ENCODE results near the gene F5.
"Not testable (repeated sequence)": the region's sequence is repeated elsewhere in the genome, so short reads cannot be mapped to it uniquely, and the experiment has no call there.

The F5 gene

DNA sequence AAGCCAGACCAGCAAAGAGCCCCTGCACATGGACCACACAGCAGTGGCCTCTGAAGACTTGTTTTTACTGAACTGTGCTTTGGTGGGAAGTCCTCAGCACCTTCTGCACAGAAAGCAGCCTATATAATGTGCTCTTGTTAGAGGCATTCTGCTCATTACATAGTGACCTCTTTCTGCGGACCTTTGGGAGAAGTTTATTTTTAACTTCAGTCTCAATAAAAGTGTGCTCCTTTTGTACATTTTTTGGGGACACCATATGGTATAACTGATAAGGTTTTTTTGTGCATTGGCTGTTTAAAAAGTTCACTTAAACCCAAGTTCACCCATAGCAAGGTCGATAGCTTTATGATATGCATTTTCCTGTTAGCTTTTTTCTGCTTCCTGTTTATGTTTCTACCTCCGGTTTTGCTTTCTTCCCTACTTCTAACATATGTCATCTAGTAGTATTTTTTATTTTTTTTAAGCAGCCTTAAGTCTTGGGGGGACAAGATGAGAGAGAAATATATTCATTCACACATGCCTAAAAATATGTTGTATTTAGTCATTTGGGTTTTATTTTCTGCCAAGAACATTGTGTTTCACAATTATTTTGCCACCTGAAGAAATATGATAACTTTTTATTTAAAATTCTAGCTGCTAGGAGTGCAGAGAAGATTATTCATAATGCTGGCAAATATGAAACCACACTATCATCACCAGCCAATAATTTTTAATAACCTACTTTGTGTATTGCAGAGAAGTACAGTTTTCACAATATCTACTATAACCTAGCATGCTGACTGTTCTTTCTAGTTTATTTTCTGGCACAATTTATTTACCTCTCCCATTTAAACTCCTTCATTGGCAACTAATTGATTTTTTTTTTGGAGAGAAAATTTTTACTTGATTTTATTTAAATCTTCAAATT, 77.6 kb downstream of the F5 start:
- no peak for DNase-seq

DNA sequence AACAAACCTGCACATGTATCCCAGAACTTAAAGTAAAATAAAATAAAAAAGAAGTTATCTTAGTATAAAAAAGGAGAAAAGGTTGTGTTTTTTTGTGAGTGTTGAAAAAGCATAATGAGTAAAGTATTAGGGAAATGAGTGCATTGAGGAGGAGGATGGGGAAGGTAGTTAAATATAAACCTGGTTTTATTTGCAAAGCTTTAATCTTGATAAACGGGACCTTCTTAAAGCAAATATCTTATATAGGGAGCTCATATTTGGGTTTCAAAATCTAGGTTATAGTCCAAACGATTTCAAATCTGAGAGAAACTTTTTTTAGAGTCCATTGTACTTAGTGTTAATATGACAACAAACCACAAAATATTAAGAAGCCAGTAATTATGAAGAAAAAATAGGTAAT, 78.9 kb downstream of the F5 start:
- no peak for DNase-seq

DNA sequence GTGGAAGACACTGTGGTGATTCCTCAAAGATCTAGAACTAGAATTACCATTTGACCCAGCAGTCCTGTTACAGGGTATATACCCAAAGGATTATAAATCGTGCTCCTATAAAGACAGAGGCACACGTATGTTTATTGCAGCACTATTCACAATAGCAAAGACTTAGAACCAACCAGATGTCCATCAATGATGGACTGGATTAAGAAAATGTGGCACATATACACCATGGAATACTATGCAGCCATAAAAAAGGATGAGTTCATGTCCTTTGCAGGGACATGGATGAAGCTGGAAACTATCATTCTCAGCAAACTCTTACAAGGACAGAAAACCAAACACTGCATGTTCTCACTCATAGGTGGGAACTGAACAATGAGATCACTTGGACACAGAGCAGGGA, 82.7 kb downstream of the F5 start:
- DNase-seq, result not testable (repeated sequence)

DNA sequence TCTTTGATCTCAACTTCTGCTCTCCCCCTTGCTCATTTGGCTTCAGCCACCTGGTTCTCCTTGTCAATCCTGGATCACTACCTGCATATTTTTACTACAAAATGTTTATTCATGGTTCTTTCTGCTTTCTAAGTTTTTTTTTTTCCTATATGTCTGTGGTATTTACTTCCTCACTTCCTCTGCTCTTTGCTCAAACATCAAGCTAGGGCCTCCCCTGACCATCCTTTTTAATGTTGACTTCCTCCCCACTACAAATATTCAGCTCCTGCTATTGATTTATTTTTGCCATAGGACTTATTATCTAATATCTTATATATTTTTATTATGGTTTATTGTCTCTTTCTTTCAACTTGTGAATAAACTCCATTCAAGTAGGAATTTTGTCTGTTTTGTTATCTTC, 86.5 kb downstream of the F5 start:
- no peak for DNase-seq

DNA sequence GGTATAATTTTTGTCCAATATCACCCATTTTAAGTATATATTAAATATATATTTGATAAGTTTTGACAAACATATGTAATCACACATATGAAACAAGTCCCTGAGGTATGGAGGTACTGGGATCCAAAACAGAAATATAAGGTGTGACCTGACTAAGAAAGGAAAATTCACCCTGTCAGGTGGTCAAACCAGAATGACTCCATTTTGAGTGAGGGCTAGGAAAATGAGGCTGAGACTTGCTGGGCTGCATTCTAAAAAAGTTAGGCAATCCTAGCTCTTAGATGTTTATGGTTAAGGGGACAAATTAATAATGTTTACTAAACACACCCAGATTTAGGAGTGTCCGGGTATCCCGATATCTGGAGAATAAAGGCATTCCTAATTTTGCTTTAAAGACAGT, 89.0 kb downstream of the F5 start:
- no peak for DNase-seq

DNA sequence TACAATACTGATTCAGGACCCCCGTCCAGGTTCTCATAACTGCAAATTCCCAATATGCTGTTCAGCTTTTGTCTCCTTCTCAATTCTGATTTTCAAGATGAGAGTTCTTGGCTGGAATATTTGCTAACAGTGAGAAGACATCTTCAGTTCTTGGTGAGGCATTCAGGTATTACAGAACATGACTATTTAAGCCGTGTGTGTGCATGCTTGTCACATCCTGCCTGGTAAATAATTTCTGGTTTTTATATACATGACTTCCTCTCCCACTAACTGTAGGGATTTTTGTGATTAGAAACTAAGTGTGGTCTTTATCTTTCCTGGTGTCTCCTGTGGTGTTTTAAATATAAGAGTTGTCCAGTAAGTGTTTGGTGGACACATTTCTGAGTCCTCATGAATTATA, 90.4 kb downstream of the F5 start:
- DNase-seq, result no peak

DNA sequence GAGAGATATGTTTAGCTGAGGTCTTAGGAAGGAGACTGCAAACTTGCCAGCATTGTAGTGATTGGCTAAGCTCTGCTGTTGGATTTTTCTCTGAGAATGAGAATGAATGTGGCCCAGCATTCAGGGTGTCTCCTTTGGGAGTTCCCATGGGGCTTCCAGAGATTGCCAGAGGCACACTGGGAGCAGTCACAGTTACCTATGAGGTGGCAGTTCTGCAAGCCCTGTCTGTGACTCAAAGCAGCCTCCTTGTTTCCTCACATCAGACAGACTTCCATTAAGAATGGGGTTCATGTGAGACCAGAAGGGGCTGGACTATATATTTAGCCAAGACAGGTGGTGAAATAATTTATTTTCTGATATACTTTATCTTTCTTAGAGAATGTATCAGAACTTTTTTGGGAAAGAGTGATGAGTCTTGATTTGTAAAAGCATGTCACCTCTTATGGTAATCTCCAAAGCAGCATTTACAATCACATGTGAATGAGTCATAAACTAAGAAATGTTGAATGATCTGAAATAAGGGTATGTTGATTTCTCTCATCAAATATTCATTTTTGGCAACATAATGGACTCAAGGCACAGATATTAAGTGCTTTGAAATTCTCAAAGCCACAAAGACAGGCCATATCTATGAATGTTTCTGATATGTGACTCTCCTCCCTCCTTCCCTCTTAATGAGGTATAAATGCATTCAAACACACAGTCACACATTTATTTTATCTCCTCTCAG, 91.1 kb downstream of the F5 start:
- no peak for DNase-seq

DNA sequence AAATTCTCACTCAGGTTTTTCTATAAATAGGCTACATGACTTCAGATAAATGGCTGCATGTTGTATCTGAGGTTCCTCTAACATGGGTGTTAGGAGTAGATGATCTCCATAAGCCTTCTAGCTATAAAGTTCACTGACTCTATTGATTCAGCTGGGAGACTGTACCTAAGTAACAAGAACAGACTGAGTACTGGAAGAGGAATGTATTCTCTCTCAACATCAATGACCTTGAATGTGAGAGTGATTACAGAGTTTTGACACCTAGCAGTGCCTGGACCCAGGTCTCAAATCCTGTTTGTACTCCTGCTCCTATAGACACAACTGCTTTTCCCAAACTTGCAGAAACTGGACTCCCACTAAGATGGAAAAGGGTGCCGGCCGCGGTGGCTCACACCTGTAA, 91.9 kb downstream of the F5 start:
- no peak for DNase-seq

DNA sequence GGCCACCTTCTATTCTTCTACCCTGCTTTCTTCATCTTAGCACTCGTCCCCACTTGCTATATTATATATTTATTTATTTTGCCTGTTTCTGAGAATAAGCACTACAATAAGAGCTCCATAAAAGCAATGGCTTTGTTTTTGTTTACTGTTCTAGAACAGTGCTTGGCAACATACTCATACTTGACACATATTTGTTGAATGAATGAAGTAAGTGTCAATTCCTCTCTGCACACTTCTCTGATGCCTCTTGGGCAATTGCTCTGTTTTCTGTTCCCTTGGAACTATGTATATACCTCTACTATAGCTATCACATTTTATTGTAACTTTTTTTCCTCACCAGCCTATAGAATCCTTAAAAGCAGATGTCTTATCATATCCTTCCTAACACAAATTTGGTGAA, 93.0 kb downstream of the F5 start:
- DNase-seq, result no peak

DNA sequence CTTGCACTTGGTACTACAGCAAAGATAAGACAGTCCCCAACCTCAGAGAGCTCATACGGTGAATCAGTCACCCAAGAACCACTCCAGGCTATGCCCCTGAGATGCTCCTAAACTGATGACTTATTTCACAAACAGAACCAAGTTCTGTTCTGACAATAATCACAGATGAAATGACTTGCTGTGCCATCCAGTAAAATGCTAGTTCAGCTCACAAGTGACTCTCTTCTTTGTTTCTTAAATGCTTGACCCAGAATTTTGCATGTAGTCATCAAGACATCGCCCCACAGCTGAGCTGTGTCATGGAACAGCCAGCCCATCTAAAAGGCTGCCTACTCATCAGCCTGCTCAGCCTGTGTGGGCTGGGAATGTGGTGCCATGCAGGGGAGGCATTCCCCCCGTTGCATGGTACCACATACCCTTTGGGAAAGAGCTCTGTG, 94.4 kb downstream of the F5 start:
- no peak for DNase-seq

DNA sequence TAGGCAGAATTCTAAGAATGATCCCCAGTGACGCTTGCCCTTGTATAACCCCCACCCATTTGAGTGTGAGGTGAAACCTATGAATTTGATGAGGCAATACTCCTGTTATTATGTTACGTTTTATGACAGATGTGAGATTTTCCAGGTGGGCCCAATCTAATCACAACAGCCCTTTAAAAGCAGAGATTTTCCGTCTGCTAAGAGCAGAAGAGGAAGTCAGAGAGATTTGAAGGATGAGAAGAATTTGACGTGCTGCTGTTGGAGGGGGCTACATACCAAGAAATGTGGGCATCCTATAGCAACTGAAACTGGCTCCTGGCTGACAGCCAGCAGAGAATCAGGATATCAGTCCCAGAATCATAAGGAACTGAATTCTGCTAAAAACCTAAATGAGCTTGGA, 98.1 kb downstream of the F5 start:
- DNase-seq, result no peak

DNA sequence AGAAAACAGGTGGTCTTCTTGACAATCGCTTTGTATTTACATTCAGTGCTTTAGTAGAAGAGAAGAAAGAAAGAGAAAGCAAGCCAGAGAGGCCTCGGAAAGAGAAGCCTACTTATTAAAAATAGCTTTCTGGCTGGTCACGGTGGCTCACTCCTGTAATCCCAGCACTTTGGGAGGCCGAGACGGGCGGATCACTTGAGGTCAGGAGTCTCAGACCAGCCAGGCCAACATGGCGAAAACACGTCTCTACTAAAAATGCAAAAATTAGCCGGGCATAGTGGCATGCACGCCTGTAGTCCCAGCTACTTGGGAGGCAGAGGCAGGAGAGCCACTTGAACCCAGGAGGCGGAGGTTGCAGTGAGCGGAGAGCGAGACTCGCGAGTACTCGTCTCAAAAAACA, 98.7 kb downstream of the F5 start:
- DNase-seq, result no peak

DNA sequence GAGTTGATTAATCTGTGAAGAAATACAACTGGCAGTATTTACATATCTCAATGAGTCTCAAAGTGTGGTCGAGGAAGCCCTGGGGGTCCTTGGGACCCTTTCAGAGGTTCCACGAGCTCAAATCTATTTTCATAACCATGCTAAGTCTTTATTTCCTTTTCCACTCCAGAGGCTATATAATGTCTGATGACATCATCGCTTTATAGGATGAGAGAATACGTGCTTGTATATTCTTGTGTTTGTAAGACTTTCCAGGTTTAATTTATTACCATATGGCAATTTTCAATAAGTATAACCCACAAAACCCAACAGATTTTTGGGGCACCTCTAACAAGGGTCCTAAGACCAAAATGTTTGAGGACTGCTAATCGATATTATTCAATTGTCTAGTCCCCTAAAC, 99.1 kb downstream of the F5 start:
- no peak for DNase-seq

DNA sequence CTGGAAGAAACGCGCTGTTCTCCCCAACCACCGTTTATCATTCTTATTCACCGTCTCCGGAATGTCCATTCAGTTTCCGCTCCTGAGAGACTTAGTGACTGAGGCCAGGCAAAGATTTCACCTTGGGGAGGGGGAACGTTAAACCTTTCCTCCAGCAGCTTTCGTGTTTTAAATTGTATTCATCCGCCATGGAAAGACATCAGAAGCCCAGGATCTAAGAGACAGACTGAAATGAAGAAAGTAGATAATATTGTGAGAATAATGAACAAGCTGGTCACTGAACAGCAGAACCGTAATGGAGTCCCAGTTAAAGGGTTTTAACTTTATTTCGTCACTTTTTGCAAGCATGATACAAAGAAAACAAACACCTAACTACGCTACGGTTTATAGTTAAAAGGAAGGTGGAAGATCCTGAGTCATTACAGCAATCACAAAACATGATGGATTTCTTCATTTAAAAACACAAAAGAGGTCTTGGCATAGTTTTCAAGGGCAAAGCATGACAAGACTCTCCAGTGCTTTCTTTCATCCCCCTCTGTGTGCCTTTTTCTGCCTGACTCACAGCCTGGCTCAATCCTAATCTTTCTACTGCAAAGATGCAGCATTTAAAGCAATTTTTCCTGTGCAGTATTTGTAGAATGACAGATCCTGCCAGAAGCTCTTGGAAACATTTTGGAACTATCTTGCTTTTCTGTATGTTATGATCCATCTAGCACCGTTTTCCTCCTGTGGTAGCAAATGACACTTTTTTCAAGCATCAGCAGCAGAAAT, 99.8 kb downstream of the F5 start:
- DNase-seq, result no peak

DNA sequence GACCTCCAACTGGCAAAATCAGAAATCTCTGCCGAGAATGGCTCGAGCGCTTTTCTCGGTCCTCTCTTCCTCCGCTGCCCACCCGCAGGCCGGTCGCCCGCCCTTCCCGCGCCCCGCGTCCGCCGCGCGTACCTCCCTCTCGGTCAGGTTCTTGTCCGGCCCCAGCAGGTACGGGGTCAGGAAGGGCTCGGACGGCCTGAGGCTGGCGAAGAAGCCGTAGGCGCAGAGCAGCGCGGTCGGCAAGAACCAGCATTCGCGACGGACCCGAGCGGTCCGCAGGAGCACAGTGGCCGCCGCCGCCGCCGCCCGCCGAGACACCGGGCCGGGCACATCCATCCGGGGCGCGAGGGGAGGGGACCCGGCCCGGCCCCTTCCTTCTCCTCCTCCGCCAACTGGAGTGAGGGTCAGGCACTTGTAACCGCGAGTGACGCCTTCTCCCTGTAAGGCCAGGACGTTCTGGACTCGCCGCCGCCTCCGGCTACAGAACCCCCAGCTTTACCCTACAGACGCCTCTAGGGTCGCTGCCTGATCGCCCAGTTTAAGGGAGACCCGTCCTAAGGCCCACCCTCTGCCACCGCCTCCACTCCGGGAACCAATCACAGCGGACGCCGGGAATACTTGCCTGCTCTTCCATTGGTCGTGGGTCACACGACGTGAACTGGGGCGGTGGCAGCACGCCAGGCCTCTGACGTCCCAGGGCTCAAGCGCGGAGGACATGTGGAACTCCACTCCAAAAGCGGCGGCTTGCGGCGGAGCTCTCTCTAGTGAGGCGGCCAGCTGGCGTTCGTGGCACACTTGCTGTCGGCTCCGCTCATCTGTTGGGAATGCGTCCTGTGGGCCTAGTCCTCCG, 100.6 kb downstream of the F5 start, which contains the start of gene SLC19A2:
TSS of gene SLC19A2 (minus strand) at position 514 of the 850 bp plus-strand sequence. CDS start at position 336, 178 bp downstream.
- peak; percentile 95 for DNase-seq

DNA sequence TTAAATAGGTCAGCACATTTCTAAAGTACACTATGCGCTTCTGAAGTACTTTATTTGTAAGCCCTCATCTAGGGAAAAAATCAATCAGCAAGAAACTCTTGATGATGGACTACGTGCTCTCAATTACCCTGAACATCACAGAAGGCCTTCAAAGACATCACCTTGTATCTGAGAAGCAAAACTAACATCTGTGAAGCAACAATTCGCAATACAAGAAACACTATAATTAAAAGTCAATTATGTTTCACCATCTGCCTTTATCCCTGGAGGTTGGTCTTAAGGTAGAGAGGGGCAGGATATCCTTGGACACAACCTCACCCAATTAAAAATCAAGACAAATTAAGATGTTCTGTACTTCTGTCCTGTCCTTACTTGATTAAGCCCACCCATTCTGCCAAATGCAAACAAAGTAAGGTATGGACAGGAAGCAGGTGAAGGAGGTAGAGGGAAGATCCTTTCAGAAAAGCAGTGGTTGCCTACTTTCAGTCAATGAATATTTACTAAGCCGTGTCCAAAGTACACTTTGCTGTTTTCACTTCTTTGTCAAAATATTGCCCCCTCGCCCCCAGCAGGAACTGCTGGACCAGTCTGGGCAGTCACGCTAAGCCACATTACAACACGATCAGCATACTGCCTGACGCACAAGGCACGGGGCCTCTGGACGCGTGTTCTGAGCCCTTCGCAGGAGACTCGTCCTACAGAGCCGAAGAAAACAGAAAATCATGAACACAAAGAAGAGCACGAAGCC, 101.4 kb downstream of the F5 start:
- peak; percentile 38 for DNase-seq

DNA sequence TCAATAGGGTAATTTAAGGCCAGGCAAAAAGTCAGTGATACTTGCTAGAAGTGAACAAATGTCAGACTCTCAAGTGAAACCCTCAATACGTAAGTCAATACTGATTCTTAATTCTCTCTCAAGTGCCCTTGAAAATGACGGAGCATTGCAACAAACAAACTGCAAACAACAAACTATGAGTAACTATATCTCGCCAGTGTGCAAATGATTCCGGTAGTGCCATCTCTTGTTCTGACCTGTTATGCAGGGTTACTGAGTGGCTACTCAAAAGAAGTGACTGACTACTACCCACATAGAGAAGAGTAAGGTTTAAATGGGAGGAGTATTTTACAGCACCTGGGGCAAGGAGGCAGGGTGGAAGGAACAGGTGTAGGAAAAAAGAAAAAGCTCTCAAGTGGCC, 102.2 kb downstream of the F5 start:
- no peak for DNase-seq

DNA sequence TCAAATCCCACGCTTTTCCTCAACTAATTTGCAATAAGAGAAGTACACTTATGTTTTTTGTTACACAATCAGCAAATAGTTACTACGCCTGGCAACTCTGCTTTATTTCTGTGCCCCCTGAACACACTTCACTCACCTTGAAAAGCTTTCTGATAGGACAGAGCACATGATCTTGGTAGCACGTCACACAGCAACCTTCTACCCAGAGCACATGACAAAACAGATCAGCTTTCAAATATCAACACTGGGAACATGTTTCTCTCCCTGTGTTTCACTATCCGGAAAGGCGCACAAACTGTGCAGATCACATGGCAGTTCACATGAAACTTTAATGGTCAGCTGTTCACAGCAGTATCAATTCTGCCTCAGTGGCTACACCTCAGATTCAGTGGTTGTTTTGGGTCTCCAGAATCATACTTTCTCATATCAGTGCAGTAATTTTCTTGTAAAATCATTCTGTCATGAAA, 102.7 kb downstream of the F5 start:
- DNase-seq, result no peak

DNA sequence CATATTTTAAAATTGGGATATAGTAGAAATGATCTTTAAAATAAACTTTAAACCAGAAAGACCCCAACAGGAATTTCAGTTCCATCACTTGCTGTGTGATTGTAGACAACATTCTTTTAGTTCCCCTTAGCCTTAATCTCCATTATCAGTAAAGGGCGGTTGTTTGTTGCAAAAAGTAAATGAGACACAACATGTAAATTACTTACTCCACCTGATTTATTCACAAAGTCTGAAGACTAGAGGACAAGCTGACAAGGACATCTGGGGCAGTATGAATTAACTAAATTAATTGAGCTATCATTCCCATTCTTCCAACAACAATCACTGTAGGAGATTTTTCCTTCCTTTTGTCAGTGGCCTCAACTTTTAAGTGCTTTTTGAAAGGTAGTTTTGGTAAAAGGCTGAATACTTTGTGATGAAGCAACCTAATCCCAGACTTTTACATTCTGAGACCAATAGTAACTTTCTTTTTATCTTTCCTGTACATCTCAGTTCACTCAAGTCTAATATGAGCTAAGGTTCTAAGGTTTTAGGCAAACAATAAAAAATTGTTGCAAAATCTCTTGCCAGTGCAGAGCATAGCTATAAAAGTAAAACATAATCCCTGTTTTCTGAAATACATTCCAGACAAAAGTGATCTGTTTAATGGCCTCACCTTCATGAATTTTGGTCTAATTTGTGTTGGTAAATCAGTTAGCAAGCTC, 106.8 kb downstream of the F5 start:
- DNase-seq, result no peak

DNA sequence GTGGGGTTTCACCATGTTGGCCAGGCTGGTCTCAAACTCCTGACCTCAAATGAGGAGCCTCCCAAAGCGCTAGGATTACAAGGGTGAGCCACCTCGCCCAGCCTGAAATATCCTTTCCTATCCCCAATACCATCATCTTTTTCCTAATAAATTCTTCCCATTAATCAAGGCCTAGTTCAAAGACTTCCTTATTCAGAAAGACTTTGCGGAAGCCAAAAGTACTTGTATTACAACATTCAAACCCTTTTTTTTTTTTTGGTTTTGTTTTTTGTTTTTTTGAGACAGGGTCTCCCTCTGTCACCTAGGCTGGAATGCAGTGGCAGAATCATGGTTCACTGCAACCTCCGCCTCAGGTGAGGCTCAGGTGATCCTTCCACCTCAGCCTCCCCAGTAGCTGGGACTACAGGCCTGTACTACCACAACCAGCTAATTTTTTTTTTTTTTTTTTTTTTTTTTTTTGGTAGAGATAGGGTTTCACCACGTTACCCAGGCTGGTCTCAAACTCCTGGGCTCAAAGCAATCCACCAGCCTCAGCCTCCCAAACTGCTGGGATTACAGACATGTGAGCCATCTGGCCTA, 108.1 kb downstream of the F5 start:
- DNase-seq, result no peak
